Neural progenitor cell (in vitro differentiated cells): ENCODE data around the gene DOCK4. TPM values are rescaled to one million over a fixed set of nuclear protein-coding genes. Genes with fewer than 3 reads are reported as not detected.

ENCODE experiments used
- DNase-seq: peaks from one replicate; pipeline ENCODE4 v3.0.0-alpha.2; 2016; ENCODE audit warnings: low spot score
- H2AFZ ChIP-seq: fragments of 200-600 bp; sonication (generic); replicated peaks from 2 replicates; pipeline ENCODE4 v1.6.1; 2016; ENCODE audit warnings: antibody characterized with exemption
- H3F3A ChIP-seq: fragments of 200-600 bp; sonication (generic); 2 replicates; pipeline ENCODE4 v1.6.1; 2016; ENCODE audit warnings: antibody characterized with exemption, low read depth
- H3K27ac ChIP-seq: fragments of 200-600 bp; sonication (generic); 2 replicates; pipeline ENCODE4 v1.5.1; 2016; ENCODE audit warnings: mild to moderate bottlenecking
- H3K27me3 ChIP-seq: fragments of 200-600 bp; sonication (generic); 2 replicates; pipeline ENCODE4 v1.6.1; 2016; ENCODE audit warnings: mild to moderate bottlenecking, moderate library complexity
- H3K36me3 ChIP-seq: fragments of 200-600 bp; sonication (generic); 2 replicates; pipeline ENCODE4 v1.5.1; 2016
- H3K4me1 ChIP-seq: fragments of 200-600 bp; sonication (generic); 2 replicates; pipeline ENCODE4 v1.6.1; 2016; ENCODE audit warnings: mixed run types
- H3K4me2 ChIP-seq: fragments of 200-600 bp; sonication (generic); 2 replicates; pipeline ENCODE4 v1.6.1; 2016
- H3K4me3 ChIP-seq: fragments of 200-600 bp; sonication (generic); 2 replicates; pipeline ENCODE4 v1.5.1; 2016
- H3K79me2 ChIP-seq: fragments of 200-600 bp; sonication (generic); 2 replicates; pipeline ENCODE4 v1.6.1; 2016; ENCODE audit warnings: low read depth
- H3K9ac ChIP-seq: fragments of 200-600 bp; sonication (generic); 2 replicates; pipeline ENCODE4 v1.6.1; 2016
- H3K9me3 ChIP-seq: fragments of 200-600 bp; sonication (generic); 2 replicates; pipeline ENCODE4 v1.5.1; 2016; ENCODE audit warnings: low read depth
- H4K20me1 ChIP-seq: fragments of 200-600 bp; sonication (generic); 2 replicates; pipeline ENCODE4 v1.6.1; 2016; ENCODE audit warnings: low read depth
- H3K27ac Mint-ChIP-seq: 3 replicates; pipeline ENCODE4 v1.8.0; 2021; ENCODE audit warnings: mixed read lengths
- H3K27me3 Mint-ChIP-seq: 2 replicates; pipeline ENCODE4 v1.8.0; 2022; ENCODE audit warnings: low read depth, mild to moderate bottlenecking, inconsistent platforms, moderate library complexity, mixed read lengths; ENCODE audit not compliant: insufficient read depth
- H3K36me3 Mint-ChIP-seq: 3 replicates; pipeline ENCODE4 v1.8.0; 2021; ENCODE audit warnings: mixed read lengths
- H3K4me1 Mint-ChIP-seq: 3 replicates; pipeline ENCODE4 v1.8.0; 2021; ENCODE audit warnings: mixed read lengths
- H3K4me3 Mint-ChIP-seq: 3 replicates; pipeline ENCODE4 v1.8.0; 2021; ENCODE audit warnings: mild to moderate bottlenecking, moderate library complexity, mixed read lengths
- H3K9me3 Mint-ChIP-seq: 3 replicates; pipeline ENCODE4 v1.8.0; 2020; ENCODE audit warnings: mixed read lengths
- EZH2 ChIP-seq: fragments of 200-600 bp; sonication (generic); IDR thresholded peaks from 2 replicates; pipeline ENCODE4 v1.6.1; 2017; ENCODE audit warnings: antibody characterized with exemption, mild to moderate bottlenecking, moderate library complexity
- EZH2phosphoT487 ChIP-seq: fragments of 200-600 bp; sonication (generic); IDR thresholded peaks from 2 replicates; pipeline ENCODE4 v1.6.1; 2017; ENCODE audit warnings: antibody characterized with exemption
- total RNA-seq: library from RNA; depleted of rRNA; stranded (reverse); fragments of >200 nt; gene quantifications from 2 replicates; pipeline ENCODE4 v1.2.3, GENCODE V29; 2015; ENCODE audit warnings: low replicate concordance
- TF ChIP-seq, protein P1 (sequence below): fragments of 200-600 bp; sonication (generic); IDR thresholded peaks from 2 replicates; pipeline ENCODE4 v1.5.1; 2017; ENCODE audit warnings: antibody characterized with exemption, mild to moderate bottlenecking

The DOCK4 gene
- total RNA-seq, 1 donor from 2014 or later, result 11.4 TPM

DNA sequence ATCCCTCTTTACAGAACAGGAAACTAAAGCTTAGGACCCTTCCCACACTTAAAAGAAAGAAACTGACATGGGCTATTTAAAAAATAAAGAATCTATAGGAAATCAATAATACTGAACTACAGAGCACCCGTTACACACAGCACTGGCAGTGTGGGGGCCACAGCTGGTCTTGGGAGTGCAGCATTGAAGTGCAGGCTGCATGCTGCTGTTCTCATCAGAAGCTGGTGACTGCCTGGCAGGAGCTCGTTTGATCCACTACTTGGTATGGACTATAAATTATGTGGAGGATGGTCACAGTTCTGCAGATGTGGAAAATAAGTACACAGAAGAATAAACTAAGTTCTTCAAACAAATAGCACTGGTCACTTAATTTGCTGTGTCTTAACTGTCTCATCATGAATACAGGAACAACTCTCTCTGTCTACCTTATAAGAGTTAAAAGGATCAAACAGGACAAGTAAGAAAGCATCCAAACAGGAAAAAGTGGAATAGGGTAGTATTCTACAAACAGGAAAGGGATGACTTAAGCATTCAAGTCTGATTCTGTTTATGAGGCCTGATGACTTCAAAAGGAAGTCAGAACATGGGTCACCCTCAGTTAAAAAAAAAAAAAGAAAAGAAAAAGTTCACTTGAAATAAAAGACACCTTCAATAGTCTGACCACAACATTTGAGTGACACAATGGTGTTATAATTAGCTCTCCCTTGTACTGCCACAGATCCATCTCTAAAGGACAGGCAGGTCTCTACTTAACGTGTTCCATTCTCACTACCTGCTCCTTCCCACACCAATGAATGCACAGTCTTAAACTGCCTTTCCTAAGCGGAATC is 21.0 kb downstream of the DOCK4 start:
- Histone ChIP-seq H3K79me2 (no peaks in the 10 kb centered on the region), H3K4me1 (no peaks in the 10 kb centered on the region)
- no peaks in the 10 kb centered on the region for H3K36me3 Mint-ChIP-seq

DNA sequence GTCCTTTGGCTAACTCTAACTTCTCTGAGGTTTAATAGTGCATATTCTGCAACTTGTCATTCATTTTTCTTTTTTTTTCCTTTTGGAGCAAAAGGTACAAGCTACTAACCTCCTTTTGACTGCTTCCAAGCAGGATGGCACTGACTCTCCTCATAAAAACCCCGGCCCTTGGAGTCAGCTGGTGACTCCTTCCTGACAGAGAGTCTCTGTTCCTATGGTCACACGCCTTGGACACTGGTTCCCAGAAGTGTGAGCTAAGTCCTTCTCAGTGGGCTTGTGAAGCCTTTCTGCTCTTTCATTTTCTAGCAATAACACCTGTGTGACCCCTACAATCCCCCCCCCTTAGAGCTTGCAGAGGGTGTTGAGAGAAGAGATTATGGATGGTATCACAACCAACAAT is 21.7 kb downstream of the DOCK4 start:
- no peaks in the 10 kb centered on the region for H3K9me3 Mint-ChIP-seq
- H3K9me3 ChIP-seq, result no peaks in the 10 kb centered on the region
- H4K20me1 ChIP-seq, result no peaks in the 10 kb centered on the region

More for the DNA sequence above, 21.0 kb downstream of the DOCK4 start:
- no peak overlapping the region for H2AFZ ChIP-seq
- no peak overlapping the region for H3K27ac ChIP-seq
- peaks cover 30% of the 10 kb centered on the region for H3K4me1 Mint-ChIP-seq
- no peaks in the 10 kb centered on the region for H3K9me3 ChIP-seq
- H3K27me3 Mint-ChIP-seq, result no peaks in the 10 kb centered on the region
- no peaks in the 10 kb centered on the region for H4K20me1 ChIP-seq
- H3K27ac Mint-ChIP-seq, result no peak overlapping the region
- H3K4me3 ChIP-seq, result no peak overlapping the region
- no peak overlapping the region for H3K4me2 ChIP-seq
- no peaks in the 10 kb centered on the region for H3K27me3 ChIP-seq
- TF ChIP-seq, protein P1, sequence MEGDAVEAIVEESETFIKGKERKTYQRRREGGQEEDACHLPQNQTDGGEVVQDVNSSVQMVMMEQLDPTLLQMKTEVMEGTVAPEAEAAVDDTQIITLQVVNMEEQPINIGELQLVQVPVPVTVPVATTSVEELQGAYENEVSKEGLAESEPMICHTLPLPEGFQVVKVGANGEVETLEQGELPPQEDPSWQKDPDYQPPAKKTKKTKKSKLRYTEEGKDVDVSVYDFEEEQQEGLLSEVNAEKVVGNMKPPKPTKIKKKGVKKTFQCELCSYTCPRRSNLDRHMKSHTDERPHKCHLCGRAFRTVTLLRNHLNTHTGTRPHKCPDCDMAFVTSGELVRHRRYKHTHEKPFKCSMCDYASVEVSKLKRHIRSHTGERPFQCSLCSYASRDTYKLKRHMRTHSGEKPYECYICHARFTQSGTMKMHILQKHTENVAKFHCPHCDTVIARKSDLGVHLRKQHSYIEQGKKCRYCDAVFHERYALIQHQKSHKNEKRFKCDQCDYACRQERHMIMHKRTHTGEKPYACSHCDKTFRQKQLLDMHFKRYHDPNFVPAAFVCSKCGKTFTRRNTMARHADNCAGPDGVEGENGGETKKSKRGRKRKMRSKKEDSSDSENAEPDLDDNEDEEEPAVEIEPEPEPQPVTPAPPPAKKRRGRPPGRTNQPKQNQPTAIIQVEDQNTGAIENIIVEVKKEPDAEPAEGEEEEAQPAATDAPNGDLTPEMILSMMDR, result no peak
- TF ChIP-seq EZH2 (no peak), EZH2phosphoT487 (no peak)
- no peak overlapping the region for H3K4me3 Mint-ChIP-seq
- H3F3A ChIP-seq, result no peaks in the 10 kb centered on the region
- H3K9ac ChIP-seq, result no peak overlapping the region
- no peaks in the 10 kb centered on the region for H3K9me3 Mint-ChIP-seq
- DNase-seq, result no peak
- H3K36me3 ChIP-seq, result no peaks in the 10 kb centered on the region

DNA sequence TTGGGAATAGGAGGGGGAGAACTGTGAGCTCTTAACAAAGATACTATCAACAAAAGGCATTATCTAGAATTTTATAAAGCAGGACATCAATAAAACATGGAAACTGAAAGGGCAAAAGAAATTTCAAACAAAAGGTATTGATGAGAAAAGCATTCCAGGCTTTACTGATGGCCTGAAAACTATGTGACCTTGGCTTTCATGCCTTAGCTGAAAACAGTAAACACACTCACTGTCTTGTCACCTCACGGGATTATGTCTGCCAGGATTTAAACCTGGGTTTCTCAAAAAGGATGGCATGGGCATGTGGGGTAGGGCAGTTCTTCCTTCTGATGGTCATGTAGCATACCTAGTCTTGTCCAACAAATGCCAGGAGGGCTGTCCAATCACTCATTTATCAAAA is 22.9 kb downstream of the DOCK4 start:
- no peaks in the 10 kb centered on the region for H3F3A ChIP-seq
- H4K20me1 ChIP-seq, result no peaks in the 10 kb centered on the region
- peaks cover 41% of the 10 kb centered on the region for H3K4me1 Mint-ChIP-seq
- H3K36me3 Mint-ChIP-seq, result no peaks in the 10 kb centered on the region
- H3K27ac ChIP-seq, result no peak overlapping the region
- no peaks in the 10 kb centered on the region for H3K9me3 Mint-ChIP-seq
- H3K36me3 ChIP-seq, result no peaks in the 10 kb centered on the region
- no peaks in the 10 kb centered on the region for H3K79me2 ChIP-seq
- no peak for DNase-seq
- H3K27me3 ChIP-seq, result no peaks in the 10 kb centered on the region
- no peak for TF ChIP-seq EZH2phosphoT487
- TF ChIP-seq, protein P1, result no peak
- no peak for TF ChIP-seq EZH2
- H3K27ac Mint-ChIP-seq, result no peak overlapping the region
- no peaks in the 10 kb centered on the region for H3K27me3 Mint-ChIP-seq
- H3K4me1 ChIP-seq, result no peaks in the 10 kb centered on the region
- H3K4me3 ChIP-seq, result no peak overlapping the region
- H2AFZ ChIP-seq, result no peak overlapping the region
- H3K4me2 ChIP-seq, result no peak overlapping the region
- no peak overlapping the region for H3K9ac ChIP-seq
- no peak overlapping the region for H3K4me3 Mint-ChIP-seq
- no peaks in the 10 kb centered on the region for H3K9me3 ChIP-seq

More for the DNA sequence above, 21.7 kb downstream of the DOCK4 start:
- Histone ChIP-seq H3F3A (no peaks in the 10 kb centered on the region), H2AFZ (no peak overlapping the region), H3K27me3 (no peaks in the 10 kb centered on the region), H3K4me3 (no peak overlapping the region), H3K27ac (no peak overlapping the region), H3K36me3 (no peaks in the 10 kb centered on the region), H3K79me2 (no peaks in the 10 kb centered on the region), H3K4me1 (no peaks in the 10 kb centered on the region), H3K4me2 (no peak overlapping the region), H3K9ac (no peak overlapping the region)
- Mint-ChIP-seq H3K27ac (no peak overlapping the region), H3K4me1 (peaks cover 37% of the 10 kb centered on the region), H3K36me3 (no peaks in the 10 kb centered on the region), H3K4me3 (no peak overlapping the region), H3K27me3 (no peaks in the 10 kb centered on the region)
- TF ChIP-seq, protein P1, result no peak
- TF ChIP-seq EZH2, result no peak
- no peak for TF ChIP-seq EZH2phosphoT487
- DNase-seq, result no peak
